C4-2B (cell line): ENCODE data around the gene PRDM5.

Source experiments
- ZFX ChIP-seq: fragments of 450-650 bp; IDR thresholded peaks from 2 replicates; pipeline ENCODE4 v1.6.1; 2017
- TF ChIP-seq, protein P1 (sequence below): fragments of 450-650 bp; conservative IDR thresholded peaks from 2 replicates; pipeline ENCODE4 v1.5.1; 2017; ENCODE audit warnings: mild to moderate bottlenecking

DNA sequence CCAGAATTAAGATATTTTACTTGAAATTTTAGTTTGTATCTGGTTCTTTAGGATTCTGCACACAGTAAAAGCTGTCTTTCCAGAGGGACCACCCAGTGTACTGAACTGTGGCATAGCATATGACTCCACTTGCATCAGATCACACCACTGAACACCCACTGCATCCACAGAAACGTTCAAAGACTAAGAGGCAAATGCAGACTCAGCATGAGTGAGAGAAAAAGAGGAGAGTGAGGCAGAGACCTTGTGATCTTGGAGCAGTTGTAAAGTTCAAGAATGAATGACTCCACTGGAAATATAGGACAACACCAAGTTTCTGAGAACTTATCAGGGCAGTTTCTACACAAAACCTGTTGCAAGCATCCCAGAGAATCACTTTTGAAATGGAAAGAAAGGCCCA, 20.8 kb downstream of the PRDM5 start:
- TF ChIP-seq, protein P1, sequence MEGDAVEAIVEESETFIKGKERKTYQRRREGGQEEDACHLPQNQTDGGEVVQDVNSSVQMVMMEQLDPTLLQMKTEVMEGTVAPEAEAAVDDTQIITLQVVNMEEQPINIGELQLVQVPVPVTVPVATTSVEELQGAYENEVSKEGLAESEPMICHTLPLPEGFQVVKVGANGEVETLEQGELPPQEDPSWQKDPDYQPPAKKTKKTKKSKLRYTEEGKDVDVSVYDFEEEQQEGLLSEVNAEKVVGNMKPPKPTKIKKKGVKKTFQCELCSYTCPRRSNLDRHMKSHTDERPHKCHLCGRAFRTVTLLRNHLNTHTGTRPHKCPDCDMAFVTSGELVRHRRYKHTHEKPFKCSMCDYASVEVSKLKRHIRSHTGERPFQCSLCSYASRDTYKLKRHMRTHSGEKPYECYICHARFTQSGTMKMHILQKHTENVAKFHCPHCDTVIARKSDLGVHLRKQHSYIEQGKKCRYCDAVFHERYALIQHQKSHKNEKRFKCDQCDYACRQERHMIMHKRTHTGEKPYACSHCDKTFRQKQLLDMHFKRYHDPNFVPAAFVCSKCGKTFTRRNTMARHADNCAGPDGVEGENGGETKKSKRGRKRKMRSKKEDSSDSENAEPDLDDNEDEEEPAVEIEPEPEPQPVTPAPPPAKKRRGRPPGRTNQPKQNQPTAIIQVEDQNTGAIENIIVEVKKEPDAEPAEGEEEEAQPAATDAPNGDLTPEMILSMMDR = no peak
- TF ChIP-seq ZFX = no peak
